ENCODE data around the gene SSNA1.

SSNA1 gene

GRCh38 chr9:137213160-137214060 is 24.9 kb downstream of the SSNA1 start:
- ChIA-PET POLR2A (interaction anchor here (1.0 to 17.2 kb wide), 3 partner anchors 5 to 27 kb away, joined by 5 to 304 read pairs (median 304); partner anchors contain the start of genes CYSRT1, NDOR1, RNF208 and RNF224), CTCF (interaction anchor here (0.7 to 1.2 kb wide), 5 partner anchors 10 to 156 kb away, joined by 3 to 8 read pairs (median 3); partner anchors contain the start of gene TPRN)
- TF ChIP-seq GLIS2 (tag by site-specific recombination; IDR thresholded peaks at IDR 0.05) (peak; percentile 24; the same call in 1 of the 2 replicates), MYNN (tag by site-specific recombination; IDR thresholded peaks at IDR 0.05; ENCODE audit: borderline replicate concordance) (no peak), CTCF (tag by site-specific recombination; IDR thresholded peaks at IDR 0.05) (peak; percentile 55), SP7 (tag by site-specific recombination; IDR thresholded peaks at IDR 0.05) (no peak), EGR2 (tag by site-specific recombination; IDR thresholded peaks at IDR 0.05; ENCODE audit: low read depth) (peak; percentile 9; the same call in 1 of the 2 replicates), ZNF157 (tag by site-specific recombination; IDR thresholded peaks at IDR 0.05) (peak; percentile 68)
- H3K9me3 ChIP-seq (ENCODE audit: control insufficient read depth, insufficient read depth, low read depth, low read length), result no peaks in the 10 kb centered on the region
- peaks cover 7 to 86% of the 10 kb centered on the region in 2 experiments; a peak in 2 of 3 replicates for H3K36me3 ChIP-seq (ENCODE audit: control insufficient read depth in 2 of 2, insufficient read depth in 1 of 2, low read length in 2 of 2)
- no peaks in the 10 kb centered on the region for H3K4me1 ChIP-seq (ENCODE audit: control insufficient read depth, insufficient read depth, low read length)
- H3K4me3 ChIP-seq (ENCODE audit: low read depth, low read length), result no peak overlapping the region
- no peak overlapping the region for H3K27ac ChIP-seq (ENCODE audit: extremely low read depth, low read depth, low read length)

GRCh38 chr9:137214620-137215019 is 26.1 kb downstream of the SSNA1 start:
- POLR2A ChIA-PET, result interaction anchor here (0.5 to 17.2 kb wide), 7 partner anchors 6 to 513 kb away, joined by 3 to 304 read pairs (median 4); partner anchors contain the start of genes CYSRT1, NDOR1, RNF208 and RNF224
- peaks cover 3 to 84% of the 10 kb centered on the region in 2 experiments; a peak in 2 of 3 replicates for H3K36me3 ChIP-seq (ENCODE audit: control insufficient read depth in 2 of 2, insufficient read depth in 1 of 2, low read length in 2 of 2)

GRCh38 chr9:137215196-137215986 is 26.9 kb downstream of the SSNA1 start:
- no peaks in the 10 kb centered on the region for H3K9me3 ChIP-seq (ENCODE audit: control insufficient read depth, insufficient read depth, low read depth, low read length)
- no peak overlapping the region for H3K4me3 ChIP-seq (ENCODE audit: low read depth, low read length)
- ChIA-PET POLR2A (interaction anchor here (0.6 to 17.2 kb wide), 4 partner anchors 7 to 64 kb away, joined by 4 to 304 read pairs (median 157); partner anchors contain the start of genes CYSRT1, NDOR1, RNF208 and RNF224), CTCF (interaction anchor here (1.4 kb wide), 1 partner anchor 9 kb away, joined by 3 read pairs; no protein-coding TSS in a partner anchor)
- H3K36me3 ChIP-seq (ENCODE audit: control insufficient read depth in 2 of 2, insufficient read depth in 1 of 2, low read length in 2 of 2), result peaks cover 0 to 84% of the 10 kb centered on the region in 2 experiments; a peak in 2 of 3 replicates
- TF ChIP-seq ZBTB8A (tag by site-specific recombination; IDR thresholded peaks at IDR 0.05) (no peak), ZNF133 (tag by site-specific recombination; IDR thresholded peaks at IDR 0.05) (no peak), SCRT2 (tag by site-specific recombination; IDR thresholded peaks at IDR 0.05) (peak; percentile 2; the same call in 1 of the 2 replicates), ZNF548 (tag by site-specific recombination; IDR thresholded peaks at IDR 0.05) (no peak)
- no peaks in the 10 kb centered on the region for H3K4me1 ChIP-seq (ENCODE audit: control insufficient read depth, insufficient read depth, low read length)
- no peak overlapping the region for H3K27ac ChIP-seq (ENCODE audit: extremely low read depth, low read depth, low read length)

More at GRCh38 chr9:137214620-137215019, 26.1 kb downstream of the SSNA1 start:
- TF ChIP-seq ZFHX2 (tag by site-specific recombination; conservative IDR thresholded peaks at IDR 0.05) (peak; percentile 72), ZNF600 (tag by site-specific recombination; IDR thresholded peaks at IDR 0.05) (0 out of 2 replicates have a peak, but pooled peaks have one; percentile 19), EGR2 (tag by site-specific recombination; IDR thresholded peaks at IDR 0.05; ENCODE audit: low read depth) (peak; percentile 83), PATZ1 (tag by site-specific recombination; IDR thresholded peaks at IDR 0.05) (no peak)
- no peak overlapping the region for H3K27ac ChIP-seq (ENCODE audit: extremely low read depth, low read depth, low read length)
- H3K4me3 ChIP-seq (ENCODE audit: low read depth, low read length), result no peak overlapping the region
- H3K4me1 ChIP-seq (ENCODE audit: control insufficient read depth, insufficient read depth, low read length), result no peaks in the 10 kb centered on the region
- no peaks in the 10 kb centered on the region for H3K9me3 ChIP-seq (ENCODE audit: control insufficient read depth, insufficient read depth, low read depth, low read length)
- CTCF ChIA-PET, result interaction anchor here (0.5 to 1.1 kb wide), 2 partner anchors 22 to 96 kb away, joined by 3 to 8 read pairs; no protein-coding TSS in a partner anchor

Data from HEK293 (cell line).